SJSA1 (cell line): ENCODE measurements around the gene DCANP1. TPM values are rescaled to one million over a fixed set of nuclear protein-coding genes. Genes with fewer than 3 reads are reported as not detected.
A peak's percentile ranks its signal among the peaks of the same experiment; 100 is the strongest.

Experiments used
- DNase-seq, 2 experiments: peaks; one replicate each; pipeline ENCODE4 v3.0.0-alpha.2; 2015 to 2020; ENCODE audit warnings: low spot score in 2 of 2, low read depth in 1 of 2
- H3K27ac ChIP-seq: fragments of 250-450 bp; sonication (Bioruptor Pico); 2 replicates; pipeline ENCODE4 v1.5.1; 2020; ENCODE audit warnings: mild to moderate bottlenecking, moderate library complexity
- H3K27me3 ChIP-seq: fragments of 250-450 bp; sonication (Bioruptor Pico); replicated peaks from 2 replicates; pipeline ENCODE4 v1.5.1; 2020; ENCODE audit warnings: mild to moderate bottlenecking, moderate library complexity
- H3K36me3 ChIP-seq: fragments of 250-450 bp; sonication (Bioruptor Pico); 2 replicates; pipeline ENCODE4 v1.5.1; 2020; ENCODE audit warnings: mild to moderate bottlenecking
- H3K4me1 ChIP-seq: fragments of 250-450 bp; sonication (Bioruptor Pico); replicated peaks from 2 replicates; pipeline ENCODE4 v1.6.1; 2021; ENCODE audit warnings: mild to moderate bottlenecking
- H3K4me3 ChIP-seq: fragments of 250-450 bp; sonication (Bioruptor Pico); 2 replicates; pipeline ENCODE4 v1.5.1; 2020; ENCODE audit warnings: mild to moderate bottlenecking
- H3K9me3 ChIP-seq: fragments of 250-450 bp; sonication (Bioruptor Pico); replicated peaks from 2 replicates; pipeline ENCODE4 v1.5.1; 2020; ENCODE audit warnings: mild to moderate bottlenecking
- total RNA-seq: library from RNA; depleted of rRNA; stranded (reverse); fragments of >200 nt; shearing (Covaris generic); gene quantifications from 2 replicates; pipeline ENCODE4 v1.2.3, GENCODE V29; 2014

DCANP1 gene
- total RNA-seq, 1 experiment from 2014 or later, result not detected

DNA sequence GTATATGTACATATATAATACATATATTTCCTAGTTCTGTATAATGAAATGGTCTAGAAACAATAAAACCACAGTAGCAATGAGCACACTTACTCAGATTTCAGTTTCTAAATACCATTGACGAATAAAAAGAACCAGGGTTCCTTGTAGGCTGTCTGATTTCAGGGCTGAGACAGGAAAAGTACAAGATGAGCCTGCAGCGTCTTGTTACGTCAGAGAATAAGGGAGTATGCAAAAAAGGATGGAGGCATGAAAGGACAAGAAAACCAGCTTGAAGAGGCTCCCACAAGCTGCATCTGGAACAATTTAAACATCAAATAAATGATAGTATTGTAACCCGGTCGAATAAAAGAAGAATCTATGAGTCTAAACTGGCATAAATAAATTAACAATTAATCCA is 22.8 kb upstream of the DCANP1 start:
- DNase-seq, result no peak
- H3K27me3 ChIP-seq, result peaks cover 38% of the 10 kb centered on the region

DNA sequence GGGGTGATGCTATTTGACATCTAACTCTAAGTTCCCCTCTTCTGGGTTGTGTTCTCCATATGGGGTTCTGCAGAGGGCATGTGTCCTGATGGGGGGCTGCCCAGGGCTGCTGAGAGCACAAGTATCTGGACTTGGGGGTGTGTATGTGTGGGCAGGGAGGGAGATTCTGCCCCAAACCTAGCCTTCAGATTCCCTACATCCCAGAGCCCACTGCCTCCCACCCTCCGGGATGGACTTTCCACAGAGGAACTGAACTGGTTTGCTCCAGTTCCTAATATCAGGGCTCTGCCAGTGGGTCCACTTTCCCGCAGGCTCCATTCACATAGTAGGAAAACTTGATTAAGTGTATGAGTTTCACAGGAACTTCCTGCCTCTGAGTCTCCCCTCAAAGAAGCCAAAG is 21.4 kb upstream of the DCANP1 start:
- Histone ChIP-seq H3K36me3 (no peaks in the 10 kb centered on the region), H3K9me3 (no peaks in the 10 kb centered on the region), H3K27ac (no peak overlapping the region), H3K27me3 (peaks cover 31% of the 10 kb centered on the region), H3K4me3 (no peak overlapping the region), H3K4me1 (no peaks in the 10 kb centered on the region; the same call in 1 of the 2 replicates)
- DNase-seq, result no peak

More for the DNA sequence above, 22.8 kb upstream of the DCANP1 start:
- Histone ChIP-seq H3K4me1 (no peaks in the 10 kb centered on the region; the same call in 1 of the 2 replicates), H3K27ac (no peak overlapping the region), H3K9me3 (no peaks in the 10 kb centered on the region), H3K36me3 (no peaks in the 10 kb centered on the region), H3K4me3 (no peak overlapping the region)

DNA sequence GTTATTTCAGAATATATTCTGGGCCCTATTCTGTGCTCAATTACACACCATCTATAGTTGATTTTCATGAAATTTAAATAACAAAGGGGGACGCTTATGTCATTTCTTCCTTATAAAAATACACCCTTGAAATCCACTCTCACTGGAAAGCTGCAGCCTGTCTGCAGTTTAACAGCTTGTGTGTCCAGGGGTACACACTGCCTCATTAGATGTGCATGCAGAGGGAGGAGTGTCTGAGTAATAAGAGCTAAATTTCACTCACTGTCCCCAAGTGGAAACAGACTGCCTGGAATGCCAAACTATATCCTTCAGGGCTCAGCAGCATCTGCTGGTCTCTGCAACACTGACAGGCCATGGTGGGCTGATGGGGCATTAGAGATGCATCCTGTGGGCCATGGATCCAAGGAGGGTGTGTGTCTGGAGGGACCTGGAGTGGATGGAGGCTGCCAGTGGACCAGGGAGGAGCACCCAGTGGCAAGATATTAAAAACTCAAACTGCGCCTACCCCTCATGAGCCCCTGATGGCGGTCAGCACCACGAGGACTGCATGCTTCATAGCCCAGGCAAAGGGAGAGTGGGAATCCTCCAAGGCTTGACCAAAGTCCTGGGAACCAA is 20.8 kb upstream of the DCANP1 start:
- Histone ChIP-seq H3K4me3 (no peak overlapping the region), H3K27ac (no peak overlapping the region), H3K27me3 (peaks cover 31% of the 10 kb centered on the region), H3K9me3 (no peaks in the 10 kb centered on the region), H3K36me3 (no peaks in the 10 kb centered on the region), H3K4me1 (no peaks in the 10 kb centered on the region; the same call in 1 of the 2 replicates)
- no peak for DNase-seq

DNA sequence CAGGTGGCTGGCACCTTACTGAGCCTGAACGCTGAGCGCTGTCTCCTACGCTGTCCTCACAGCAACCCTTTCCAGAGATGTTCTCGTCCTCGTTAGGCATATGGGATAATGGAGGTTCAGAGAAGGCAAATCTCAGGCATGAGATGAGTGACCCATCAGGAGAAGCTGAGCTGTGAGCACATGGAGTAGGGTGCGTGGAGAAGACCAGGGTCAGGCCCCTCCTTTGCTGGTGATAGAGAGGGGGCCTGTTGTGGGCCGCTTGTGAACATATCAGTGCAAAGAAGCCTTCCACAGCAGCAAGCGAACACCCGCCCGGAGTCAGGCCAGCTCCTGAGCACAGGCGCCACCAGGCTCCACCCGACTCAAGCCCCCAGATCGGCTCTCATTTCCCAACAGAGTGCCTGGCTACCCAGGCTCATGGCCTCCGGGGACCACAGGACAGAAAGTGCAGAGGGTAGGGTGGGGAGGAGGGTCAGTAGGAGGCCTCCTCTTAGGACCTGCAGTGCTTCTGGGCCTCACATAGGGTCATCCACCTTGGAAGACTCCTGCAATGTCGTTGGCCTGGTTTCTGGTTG is 20.0 kb upstream of the DCANP1 start:
- H3K4me1 ChIP-seq, result no peaks in the 10 kb centered on the region; the same call in 1 of the 2 replicates
- no peak overlapping the region for H3K27ac ChIP-seq
- peaks cover 26% of the 10 kb centered on the region for H3K27me3 ChIP-seq
- H3K4me3 ChIP-seq, result no peak overlapping the region
- no peaks in the 10 kb centered on the region for H3K36me3 ChIP-seq
- no peak for DNase-seq
- H3K9me3 ChIP-seq, result no peaks in the 10 kb centered on the region

DNA sequence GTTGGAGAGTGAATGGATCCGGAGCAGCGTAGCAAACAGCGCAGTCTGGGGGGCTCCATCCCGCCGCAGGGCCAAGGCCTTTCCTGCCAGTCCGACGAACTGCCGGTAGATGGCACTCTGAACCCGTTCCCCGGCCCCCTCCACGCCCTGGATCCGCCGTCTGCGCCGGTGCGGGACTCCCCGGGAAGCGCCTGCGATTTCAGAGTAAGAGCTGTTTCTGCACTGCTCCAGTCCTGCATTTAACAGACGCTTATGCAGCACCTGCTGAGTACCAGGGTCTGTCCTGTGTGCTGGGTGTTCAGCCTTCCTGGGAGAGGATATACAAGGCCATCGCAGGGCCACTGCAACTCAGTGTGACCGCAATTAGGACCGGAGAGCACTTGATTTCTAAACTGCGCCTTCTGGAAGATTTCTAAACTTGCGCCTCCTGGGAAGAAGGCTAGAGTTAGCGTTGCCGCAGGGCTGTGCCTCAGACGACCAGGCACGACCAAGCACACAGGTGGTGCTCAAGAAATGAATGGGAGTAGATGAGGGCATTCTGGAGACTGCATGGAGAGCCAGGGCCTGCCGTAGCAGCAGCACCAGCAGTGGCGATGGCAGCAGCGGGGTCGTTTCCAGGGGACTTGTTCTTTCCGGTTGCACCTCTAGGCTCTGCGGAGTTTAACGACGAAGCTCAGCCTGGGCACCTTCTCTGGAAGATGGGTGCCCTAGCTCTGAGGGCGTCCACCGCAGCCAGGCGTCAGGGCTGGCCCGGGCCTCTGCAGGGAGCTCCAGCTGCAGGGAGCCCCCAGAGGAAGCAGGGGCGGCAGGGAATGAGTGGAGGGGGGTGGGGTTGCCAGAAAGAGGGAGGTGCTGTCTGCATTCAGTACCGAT is 19.3 kb upstream of the DCANP1 start:
- Histone ChIP-seq H3K27me3 (peaks cover 22% of the 10 kb centered on the region), H3K4me3 (no peak overlapping the region)

DNA sequence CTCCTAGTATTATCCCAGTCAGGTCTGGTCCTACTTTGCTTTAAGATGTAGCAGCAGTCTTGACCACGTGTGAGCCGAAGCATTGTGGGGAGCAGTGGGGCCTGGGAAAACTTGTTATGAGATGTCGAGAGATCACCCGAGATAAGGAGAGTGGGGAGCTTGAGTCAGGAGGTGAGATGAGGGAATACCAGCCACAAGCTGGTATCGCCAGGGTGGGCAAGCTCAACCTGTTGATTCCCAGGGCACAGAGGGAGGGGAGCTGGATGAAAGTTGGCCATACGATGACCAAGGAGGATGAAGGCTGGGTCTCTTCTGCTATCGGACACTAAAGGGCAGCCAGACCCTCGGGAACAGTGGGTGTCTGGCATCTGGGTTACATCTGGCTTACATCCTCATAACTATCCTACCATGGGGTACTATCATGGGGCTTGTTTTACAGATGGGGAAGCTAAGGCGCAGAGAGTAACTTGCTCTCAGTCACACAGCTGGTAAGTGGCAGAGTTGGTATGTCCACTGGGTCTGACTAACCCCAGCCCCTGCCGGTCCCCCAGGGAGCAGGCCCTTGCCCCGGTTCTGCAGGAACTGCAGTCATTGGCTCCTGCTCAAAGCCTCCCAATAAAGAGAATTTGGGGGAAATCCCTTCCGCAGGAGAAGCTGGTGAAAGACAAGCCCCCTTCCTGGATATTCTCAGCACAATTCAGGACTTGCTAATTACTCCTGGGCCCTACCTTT is 18.4 kb upstream of the DCANP1 start:
- no peaks in the 10 kb centered on the region for H3K36me3 ChIP-seq
- no peak for DNase-seq
- H3K9me3 ChIP-seq, result no peaks in the 10 kb centered on the region
- H3K27ac ChIP-seq, result no peak overlapping the region
- H3K4me1 ChIP-seq, result no peaks in the 10 kb centered on the region; the same call in 1 of the 2 replicates
- H3K4me3 ChIP-seq, result no peak overlapping the region
- H3K27me3 ChIP-seq, result peaks cover 19% of the 10 kb centered on the region

More for the DNA sequence above, 19.3 kb upstream of the DCANP1 start:
- peak; percentile 60 to 84 for DNase-seq
- no peak overlapping the region for H3K27ac ChIP-seq
- no peaks in the 10 kb centered on the region for H3K9me3 ChIP-seq
- no peaks in the 10 kb centered on the region for H3K36me3 ChIP-seq
- no peaks in the 10 kb centered on the region; the same call in 1 of the 2 replicates for H3K4me1 ChIP-seq

DNA sequence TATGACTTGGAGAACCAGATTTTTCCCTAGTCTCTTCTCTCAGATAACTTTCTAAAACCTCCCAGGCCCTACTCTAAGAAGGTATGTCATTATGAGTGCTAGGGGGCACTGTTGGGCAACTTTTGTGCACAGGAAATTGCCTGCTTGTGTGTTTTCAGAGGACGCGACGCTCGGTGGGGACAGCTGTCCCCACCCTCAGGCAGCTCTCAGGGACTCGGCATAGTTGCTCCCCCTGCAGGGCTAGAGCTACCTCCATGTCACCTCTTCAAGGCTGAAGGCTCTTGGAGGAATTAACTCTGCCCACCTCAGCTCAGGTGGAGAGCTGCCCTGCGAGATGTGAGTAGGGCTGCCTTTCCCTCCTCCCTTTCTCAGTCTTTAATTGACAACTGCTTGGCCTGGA is 15.2 kb upstream of the DCANP1 start:
- H3K4me1 ChIP-seq, result no peaks in the 10 kb centered on the region; the same call in 1 of the 2 replicates
- peaks cover 14% of the 10 kb centered on the region for H3K27me3 ChIP-seq
- H3K4me3 ChIP-seq, result no peak overlapping the region
- H3K36me3 ChIP-seq, result no peaks in the 10 kb centered on the region
- no peak overlapping the region for H3K27ac ChIP-seq
- peak; percentile 69 to 80 for DNase-seq
- no peaks in the 10 kb centered on the region for H3K9me3 ChIP-seq

DNA sequence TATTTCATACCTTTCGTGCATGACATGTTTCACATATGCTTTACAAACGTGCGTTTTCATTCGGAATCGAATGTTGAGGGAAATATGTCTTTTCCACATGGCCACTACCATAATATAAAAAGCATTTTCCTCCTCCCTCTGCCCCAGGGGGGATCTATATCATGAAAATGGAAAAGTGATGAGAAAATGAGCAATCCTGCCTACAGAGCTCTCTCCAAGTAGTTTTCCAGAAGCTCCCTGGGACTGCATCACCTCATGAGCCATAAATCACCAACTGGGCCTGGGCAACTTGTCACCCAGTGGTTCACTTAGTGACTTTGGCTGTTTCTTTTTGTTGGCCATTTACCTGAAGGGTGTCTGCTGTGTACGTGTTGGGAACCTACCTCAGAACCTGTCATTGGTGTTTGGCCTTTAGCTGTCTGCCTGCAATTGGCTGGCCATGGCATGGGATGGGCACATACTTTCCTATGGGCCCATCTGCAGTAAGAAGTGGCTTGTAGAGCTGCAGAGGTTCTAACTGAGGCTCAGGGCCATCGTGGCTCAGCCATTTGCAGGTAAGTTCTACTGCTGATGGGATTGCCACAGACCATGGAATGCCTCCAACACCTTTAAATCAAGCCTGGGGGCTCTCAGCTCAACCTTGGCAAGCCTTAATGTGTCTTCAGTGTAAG is 14.5 kb upstream of the DCANP1 start:
- Histone ChIP-seq H3K27me3 (peaks cover 14% of the 10 kb centered on the region), H3K4me3 (no peak overlapping the region), H3K9me3 (no peaks in the 10 kb centered on the region), H3K4me1 (no peaks in the 10 kb centered on the region; the same call in 1 of the 2 replicates), H3K27ac (no peak overlapping the region), H3K36me3 (no peaks in the 10 kb centered on the region)
- DNase-seq, result no peak

DNA sequence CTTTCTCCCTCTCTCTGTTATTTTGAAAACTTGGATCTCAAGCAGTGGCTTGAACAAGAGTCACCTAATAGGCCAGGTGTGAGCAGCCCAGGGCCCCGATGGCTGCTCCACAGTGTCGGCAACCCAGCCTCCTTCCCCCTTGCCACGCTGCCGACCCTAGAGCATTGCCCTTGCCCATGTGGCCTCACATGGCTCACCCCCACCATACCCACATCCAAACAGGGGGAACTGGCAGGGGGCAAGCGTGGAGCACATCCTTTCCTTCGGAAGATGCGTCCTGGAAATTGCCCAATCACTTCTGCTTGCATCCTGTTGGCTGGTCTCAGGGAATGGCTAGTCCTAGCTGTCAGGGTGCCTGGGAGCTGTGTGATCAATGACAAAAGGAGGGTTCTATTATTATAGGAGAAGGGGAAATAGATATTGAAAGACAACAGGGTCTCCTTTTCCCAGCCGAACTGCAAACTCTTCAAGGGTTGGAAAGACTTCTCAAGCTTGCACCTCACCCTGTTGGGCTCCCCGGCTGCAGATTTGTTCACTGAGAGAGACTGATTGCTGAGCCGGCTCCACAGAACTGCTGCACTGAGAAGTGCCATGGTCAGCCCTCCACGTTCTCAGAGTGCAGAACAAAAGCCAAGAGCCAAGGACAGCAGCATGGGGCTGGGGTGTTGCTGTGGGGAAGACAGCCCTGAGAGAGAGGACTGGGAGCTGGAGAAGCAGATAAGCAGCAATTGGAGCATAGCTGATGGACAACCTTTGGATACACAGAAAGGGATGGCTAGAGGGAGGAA is 13.3 kb upstream of the DCANP1 start:
- no peak for DNase-seq
- H3K9me3 ChIP-seq, result no peaks in the 10 kb centered on the region
- H3K4me3 ChIP-seq, result no peak overlapping the region
- H3K4me1 ChIP-seq, result no peaks in the 10 kb centered on the region; the same call in 1 of the 2 replicates
- no peak overlapping the region for H3K27ac ChIP-seq
- peaks cover 10% of the 10 kb centered on the region for H3K27me3 ChIP-seq
- H3K36me3 ChIP-seq, result no peaks in the 10 kb centered on the region

DNA sequence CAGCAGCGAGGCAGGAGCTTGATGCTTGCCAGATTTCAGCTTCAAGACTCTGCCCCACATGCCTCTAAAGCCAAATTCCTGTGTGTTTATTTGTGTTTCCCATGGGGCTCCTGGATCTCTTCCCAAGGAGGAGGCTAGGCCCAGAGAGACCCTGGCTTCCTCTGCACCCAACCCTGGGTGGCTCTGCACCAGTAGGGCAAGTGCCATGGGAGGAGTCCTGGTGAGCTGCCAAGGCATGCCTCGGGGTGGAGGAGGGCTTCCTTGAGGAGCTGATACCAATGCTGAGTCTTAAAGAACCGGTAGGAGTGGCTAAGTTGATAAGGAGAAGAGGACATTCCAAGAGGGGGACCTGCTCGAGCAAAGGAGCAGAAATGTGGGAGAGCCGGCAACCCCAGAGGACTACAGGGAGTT is 11.8 kb upstream of the DCANP1 start:
- peak; percentile 52 to 72 for DNase-seq
- Histone ChIP-seq H3K4me3 (no peak overlapping the region), H3K4me1 (no peaks in the 10 kb centered on the region; the same call in 1 of the 2 replicates), H3K36me3 (no peaks in the 10 kb centered on the region), H3K27me3 (peaks cover 12% of the 10 kb centered on the region), H3K27ac (no peak overlapping the region), H3K9me3 (no peaks in the 10 kb centered on the region)

DNA sequence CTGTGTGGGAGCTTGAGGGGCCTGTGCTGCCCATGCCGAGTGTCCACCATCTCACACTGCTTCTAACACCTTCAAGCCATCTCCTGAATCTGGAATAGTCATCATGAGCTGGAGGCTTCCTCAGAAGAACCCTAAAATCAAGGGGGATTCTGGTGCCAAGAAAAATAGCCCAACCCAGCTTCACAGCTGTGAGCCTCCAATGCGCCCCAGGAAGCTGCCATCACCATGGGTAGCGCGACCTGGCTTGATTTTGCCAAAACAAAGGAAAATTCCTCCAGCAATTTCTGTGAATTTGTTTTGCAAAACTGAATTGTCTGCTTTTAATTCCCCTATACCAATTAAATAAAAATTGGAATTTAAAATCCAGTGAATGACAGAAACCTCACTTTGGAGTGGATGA is 11.2 kb upstream of the DCANP1 start:
- no peak overlapping the region for H3K4me3 ChIP-seq
- H3K27me3 ChIP-seq, result peaks cover 18% of the 10 kb centered on the region
- H3K36me3 ChIP-seq, result no peaks in the 10 kb centered on the region
- no peak for DNase-seq
- no peaks in the 10 kb centered on the region for H3K9me3 ChIP-seq
- H3K27ac ChIP-seq, result no peak overlapping the region
- H3K4me1 ChIP-seq, result no peaks in the 10 kb centered on the region; the same call in 1 of the 2 replicates

DNA sequence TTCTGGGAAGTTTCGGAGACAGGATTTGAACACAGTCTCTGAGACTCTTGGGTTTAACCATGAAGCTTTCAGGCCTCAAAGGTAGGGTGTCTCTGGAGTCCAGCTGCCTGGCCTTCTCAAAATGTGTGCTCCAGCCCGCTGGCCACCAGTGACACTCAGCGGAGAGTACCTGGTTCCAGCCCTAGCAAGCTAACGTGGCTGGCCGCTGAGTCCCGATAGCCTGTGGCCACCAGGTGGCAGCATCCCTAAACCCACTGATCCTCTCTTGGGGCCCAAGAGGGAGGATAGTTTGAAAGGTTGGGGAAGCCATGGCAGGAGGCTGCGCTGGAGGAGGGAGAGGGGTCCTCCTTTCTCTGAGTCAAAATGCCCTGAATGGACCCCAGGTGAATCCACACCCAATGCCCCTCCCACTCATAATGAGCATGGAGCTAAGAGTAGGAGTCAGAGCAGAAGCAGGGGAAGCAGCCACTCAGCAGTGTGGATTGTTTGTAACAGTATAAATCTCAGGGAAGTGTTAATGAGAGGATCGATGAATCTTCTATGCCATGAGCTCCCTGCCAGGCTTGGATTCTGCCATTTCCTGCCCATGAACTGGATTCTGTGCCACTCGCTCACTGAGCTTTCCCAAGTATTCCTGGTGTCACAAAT is 10.4 kb upstream of the DCANP1 start:
- H3K36me3 ChIP-seq, result no peaks in the 10 kb centered on the region
- no peak overlapping the region for H3K27ac ChIP-seq
- H3K9me3 ChIP-seq, result no peaks in the 10 kb centered on the region
- peaks cover 22% of the 10 kb centered on the region for H3K27me3 ChIP-seq
- no peak overlapping the region for H3K4me3 ChIP-seq
- DNase-seq, result peak; percentile 44 to 73
- no peaks in the 10 kb centered on the region; the same call in 1 of the 2 replicates for H3K4me1 ChIP-seq
